Hepatocyte (in vitro differentiated cells): ENCODE results near the gene MCM6. TPM values are rescaled to one million over a fixed set of nuclear protein-coding genes. Genes with fewer than 3 reads are reported as not detected.
A peak's percentile ranks its signal among the peaks of the same experiment; 100 is the strongest.

Experiments used
- DNase-seq: peaks from one replicate; pipeline ENCODE4 v3.0.0-alpha.2; 2016; ENCODE audit warnings: low spot score
- H2AFZ ChIP-seq: fragments of 200-600 bp; sonication (generic); 2 replicates; pipeline ENCODE4 v1.6.0; 2016; ENCODE audit warnings: antibody characterized with exemption, mild to moderate bottlenecking
- H3K27ac ChIP-seq: fragments of 200-600 bp; sonication (generic); 2 replicates; pipeline ENCODE4 v1.5.1; 2016; ENCODE audit warnings: mild to moderate bottlenecking
- H3K27me3 ChIP-seq: fragments of 200-600 bp; sonication (generic); 2 replicates; pipeline ENCODE4 v1.6.1; 2016
- H3K36me3 ChIP-seq: fragments of 200-600 bp; sonication (generic); replicated peaks from 2 replicates; pipeline ENCODE4 v1.5.1; 2016; ENCODE audit warnings: low read depth; ENCODE audit not compliant: insufficient read depth
- H3K4me1 ChIP-seq: fragments of 200-600 bp; sonication (generic); 2 replicates; pipeline ENCODE4 v1.5.1; 2016; ENCODE audit warnings: mild to moderate bottlenecking, moderate library complexity; ENCODE audit not compliant: insufficient read depth
- H3K4me2 ChIP-seq: fragments of 200-600 bp; sonication (generic); 2 replicates; pipeline ENCODE4 v1.6.0; 2016
- H3K4me3 ChIP-seq: fragments of 200-600 bp; sonication (generic); 2 replicates; pipeline ENCODE4 v1.5.1; 2016; ENCODE audit warnings: mild to moderate bottlenecking
- H3K79me2 ChIP-seq: fragments of 200-600 bp; sonication (generic); 2 replicates; pipeline ENCODE4 v1.6.0; 2017; ENCODE audit warnings: mild to moderate bottlenecking
- H3K9me2 ChIP-seq: fragments of 200-600 bp; sonication (generic); replicated peaks from 2 replicates; pipeline ENCODE4 v1.6.0; 2017; ENCODE audit warnings: mild to moderate bottlenecking; ENCODE audit not compliant: insufficient read depth
- H3K9me3 ChIP-seq: fragments of 200-600 bp; sonication (generic); 2 replicates; pipeline ENCODE4 v1.5.1; 2016; ENCODE audit warnings: low read depth, mild to moderate bottlenecking
- H4K20me1 ChIP-seq: fragments of 200-600 bp; sonication (generic); 2 replicates; pipeline ENCODE4 v1.6.0; 2016; ENCODE audit warnings: mild to moderate bottlenecking; ENCODE audit not compliant: insufficient read depth, poor library complexity, severe bottlenecking
- CTCF ChIP-seq: fragments of 200-600 bp; sonication (generic); IDR thresholded peaks from 2 replicates; pipeline ENCODE4 v1.5.1; 2016; ENCODE audit warnings: antibody characterized with exemption, mild to moderate bottlenecking; ENCODE audit not compliant: poor library complexity
- EZH2 ChIP-seq: fragments of 200-600 bp; sonication (generic); IDR thresholded peaks from 2 replicates; pipeline ENCODE4 v1.6.1; 2016; ENCODE audit warnings: antibody characterized with exemption, mild to moderate bottlenecking, borderline replicate concordance
- EZH2phosphoT487 ChIP-seq: fragments of 200-600 bp; sonication (generic); IDR thresholded peaks from one replicate; pipeline ENCODE4 v1.6.1; 2018; ENCODE audit warnings: antibody characterized with exemption, mild to moderate bottlenecking, low read depth, moderate library complexity; ENCODE audit not compliant: unreplicated experiment, severe bottlenecking
- WGBS: methylation state at CpG from one replicate; pipeline ENCODE4 v1.1.6; 2016; ENCODE audit warnings: low lambda C conversion rate; ENCODE audit errors: missing lambda C conversion rate; 5-methylcytosine and 5-hydroxymethylcytosine counted together
- polyA plus RNA-seq: library from polyadenylated mRNA; unstranded; fragments of >200 nt; fragmentation: Nextera tagmentation; extraction: Ambion mirVana; gene quantifications from 2 replicates; pipeline ENCODE4 v1.2.1, GENCODE V29; 2016
- total RNA-seq: library from RNA; depleted of rRNA; stranded (reverse); fragments of >200 nt; gene quantifications from 2 replicates; pipeline ENCODE4 v1.2.3, GENCODE V29; 2014

Gene MCM6
- 16.1 and 17.9 TPM in 2 replicates for total RNA-seq
- 8.3 and 13.7 TPM in 2 replicates for polyA plus RNA-seq

- Histone ChIP-seq H3K27ac (peak within 1 kb of the TSS; percentile 80), H3K4me1 (peaks cover 5% of the 10 kb centered on the region), H3K79me2 (peaks cover 22% of the 10 kb centered on the region), H3K36me3 (no peaks in the 10 kb centered on the region), H3K9me3 (no peaks in the 10 kb centered on the region), H3K27me3 (no peaks in the 10 kb centered on the region), H3K4me2 (peak within 1 kb of the TSS; percentile 99), H2AFZ (peak within 1 kb of the TSS; percentile 68), H3K4me3 (peak within 1 kb of the TSS; percentile 49), H4K20me1 (no peaks in the 10 kb centered on the region), H3K9me2 (no peaks in the 10 kb centered on the region)
- TF ChIP-seq EZH2phosphoT487 = no peak
- no peak for TF ChIP-seq CTCF
- no peak for TF ChIP-seq EZH2
- under 1% methylated on average over 64 of the region's 71 CpGs for WGBS
- DNase-seq = peak; percentile 99
These were observed at the start of gene MCM6 for GRCh38 chr2:135876066-135876711. TSS of gene MCM6 (minus strand) at chr2:135876443. CDS start at chr2:135876365, 78 bp downstream.

GRCh38 chr2:135925571-135925970 is 49.3 kb upstream of the MCM6 start:
- Histone ChIP-seq H3K9me3 (no peaks in the 10 kb centered on the region), H3K4me1 (no peaks in the 10 kb centered on the region), H3K4me3 (no peak overlapping the region), H4K20me1 (no peaks in the 10 kb centered on the region), H3K79me2 (no peaks in the 10 kb centered on the region), H2AFZ (no peak overlapping the region), H3K9me2 (no peaks in the 10 kb centered on the region), H3K4me2 (no peak overlapping the region), H3K27ac (no peak overlapping the region), H3K27me3 (no peaks in the 10 kb centered on the region), H3K36me3 (no peaks in the 10 kb centered on the region)
- TF ChIP-seq CTCF = no peak
- TF ChIP-seq EZH2 = no peak
- no peak for TF ChIP-seq EZH2phosphoT487
- WGBS = 89% methylated on average over 2 of the region's 2 CpGs
- DNase-seq = no peak

- TF ChIP-seq EZH2 (no peak), CTCF (peak; percentile 58), EZH2phosphoT487 (no peak)
- peak; percentile 29 for DNase-seq
- Histone ChIP-seq H3K4me2 (no peak overlapping the region), H3K9me3 (no peaks in the 10 kb centered on the region), H4K20me1 (no peaks in the 10 kb centered on the region), H3K79me2 (no peaks in the 10 kb centered on the region), H3K9me2 (no peaks in the 10 kb centered on the region), H3K4me3 (no peak overlapping the region), H3K27me3 (no peaks in the 10 kb centered on the region), H3K27ac (no peak overlapping the region), H3K36me3 (no peaks in the 10 kb centered on the region), H3K4me1 (no peaks in the 10 kb centered on the region), H2AFZ (no peak overlapping the region)
- 63% methylated on average over 3 of the region's 3 CpGs for WGBS
These were observed 40.0 kb upstream of the MCM6 start for GRCh38 chr2:135916207-135916606.
